IgD-negative memory B cell (primary cell): ENCODE measurements around the gene CDH3. TPM values are rescaled to one million over a fixed set of nuclear protein-coding genes. Genes with fewer than 3 reads are reported as not detected.
A peak's percentile ranks its signal among the peaks of the same experiment; 100 is the strongest.

ENCODE experiments used
- H3K27ac Mint-ChIP-seq, 3 donors: one replicate each; pipeline ENCODE4 v1.8.0; 2020 to 2022; ENCODE audit warnings: mild to moderate bottlenecking in 3 of 3, mixed read lengths in 3 of 3, moderate library complexity in 1 of 3
- H3K27me3 Mint-ChIP-seq: one replicate; pipeline ENCODE4 v1.8.0; 2021; ENCODE audit warnings: mixed read lengths
- H3K36me3 Mint-ChIP-seq: one replicate; pipeline ENCODE4 v1.8.0; 2020; ENCODE audit warnings: mild to moderate bottlenecking, mixed read lengths
- H3K4me1 Mint-ChIP-seq, 3 donors: one replicate each; pipeline ENCODE4 v1.8.0; 2020 to 2022; ENCODE audit warnings: mixed read lengths in 3 of 3, mild to moderate bottlenecking in 1 of 3
- H3K4me3 Mint-ChIP-seq, 4 donors: one replicate each; pipeline ENCODE4 v1.8.0; 2020 to 2022; ENCODE audit warnings: mild to moderate bottlenecking in 4 of 4, mixed read lengths in 4 of 4, moderate library complexity in 3 of 4
- H3K9me3 Mint-ChIP-seq, 3 donors: one replicate each; pipeline ENCODE4 v1.8.0; 2020 to 2021; ENCODE audit warnings: mixed read lengths in 3 of 3, mild to moderate bottlenecking in 1 of 3
- polyA plus RNA-seq: library from polyadenylated mRNA; unstranded; fragments of 300-500 nt; fragmentation: Illumina TruSeq; gene quantifications from one replicate; pipeline ENCODE4 v1.2.3, GENCODE V29; 2021

Gene CDH3
- polyA plus RNA-seq, 1 donor from 2014 or later, result not detected

DNA sequence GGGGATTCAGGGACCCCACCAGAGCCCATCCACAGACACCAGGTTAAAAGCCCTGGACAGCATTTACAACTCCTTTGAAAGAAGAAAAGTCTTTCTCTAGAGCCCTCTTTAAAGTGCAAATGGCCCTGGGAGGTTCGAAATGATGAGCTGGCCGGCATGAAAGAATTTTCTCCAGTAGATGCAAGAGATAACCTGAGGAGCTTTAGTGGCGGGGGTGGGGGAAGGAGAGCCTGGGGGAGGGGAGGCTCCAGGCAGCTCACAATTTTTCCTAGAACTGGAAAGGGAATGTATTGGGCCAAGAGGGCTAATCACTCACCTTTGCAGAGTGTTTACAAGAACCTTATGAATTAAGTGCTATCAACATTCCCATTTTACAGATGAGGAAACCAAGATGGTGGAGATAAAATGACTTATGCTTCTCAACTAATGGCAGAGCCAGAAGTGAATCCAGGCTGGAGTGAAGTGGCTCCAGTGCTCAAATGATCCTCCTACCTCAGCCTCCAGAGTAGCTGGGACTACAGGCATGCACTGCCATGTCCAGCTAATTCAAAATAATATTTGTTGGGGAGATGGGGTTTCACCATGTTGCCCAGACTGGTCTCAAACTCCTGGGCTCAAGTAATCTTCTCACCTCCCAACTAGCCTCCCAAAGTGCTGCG is 87.8 kb downstream of the CDH3 start:
- Mint-ChIP-seq H3K36me3 (peaks cover 2% of the 10 kb centered on the region), H3K4me3 (no peak overlapping the region), H3K9me3 (peaks cover 0 to 1% (median 0%) of the 10 kb centered on the region in 3 donors), H3K27me3 (peaks cover 49% of the 10 kb centered on the region), H3K4me1 (peaks cover 0 to 5% (median 0%) of the 10 kb centered on the region in 3 donors), H3K27ac (no peak overlapping the region)

DNA sequence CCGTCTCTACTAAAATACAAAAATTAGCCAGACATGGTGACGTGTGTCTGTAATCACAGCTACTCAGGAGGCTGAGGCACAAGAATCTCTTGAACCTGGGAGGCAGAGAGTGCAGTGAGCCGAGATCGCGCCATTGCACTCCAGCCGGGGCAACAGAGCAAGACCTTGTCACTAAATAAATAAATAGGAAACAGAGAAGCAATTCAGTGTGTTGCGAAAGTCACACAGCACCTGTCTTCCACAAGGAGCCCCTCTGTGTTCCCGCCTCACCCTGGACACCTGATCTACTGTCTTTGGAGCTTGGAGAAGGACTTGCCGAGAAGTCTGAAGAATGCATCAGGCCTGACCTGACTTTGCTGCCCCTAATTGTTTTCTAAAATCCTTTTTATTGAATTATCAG is 88.5 kb downstream of the CDH3 start:
- peaks cover 2% of the 10 kb centered on the region for H3K36me3 Mint-ChIP-seq
- peaks cover 49% of the 10 kb centered on the region for H3K27me3 Mint-ChIP-seq
- peak overlapping the region in 1 of 3 donors; percentile 55 for H3K27ac Mint-ChIP-seq
- peaks cover 0 to 1% (median 0%) of the 10 kb centered on the region in 3 donors for H3K9me3 Mint-ChIP-seq
- H3K4me3 Mint-ChIP-seq, result no peak overlapping the region
- H3K4me1 Mint-ChIP-seq, result peaks cover 0 to 6% (median 2%) of the 10 kb centered on the region in 3 donors

DNA sequence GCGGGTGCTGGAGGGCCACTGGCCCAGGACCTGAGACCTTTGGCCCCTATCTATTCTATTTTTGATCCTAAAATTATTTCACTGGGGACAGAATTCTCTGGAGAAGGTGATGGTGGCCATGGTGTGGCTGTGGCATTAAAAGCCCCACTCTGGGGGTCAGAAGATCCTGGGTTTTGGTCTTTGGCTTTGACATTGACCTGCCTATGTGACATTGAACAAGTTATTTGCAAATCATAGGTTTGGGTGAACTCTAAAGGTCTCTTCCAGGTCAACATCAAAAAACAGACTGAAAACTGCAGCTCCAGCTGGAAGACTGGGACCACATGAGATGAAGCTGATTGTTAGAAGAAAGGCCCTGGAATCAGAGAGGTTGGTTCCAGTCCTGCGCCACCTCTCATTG is 89.7 kb downstream of the CDH3 start:
- Mint-ChIP-seq H3K36me3 (no peaks in the 10 kb centered on the region), H3K27me3 (peaks cover 44% of the 10 kb centered on the region), H3K27ac (peak overlapping the region in 1 of 3 donors; percentile 59), H3K9me3 (peaks cover 0 to 1% (median 0%) of the 10 kb centered on the region in 3 donors), H3K4me3 (no peak overlapping the region), H3K4me1 (peaks cover 0 to 7% (median 4%) of the 10 kb centered on the region in 3 donors)

DNA sequence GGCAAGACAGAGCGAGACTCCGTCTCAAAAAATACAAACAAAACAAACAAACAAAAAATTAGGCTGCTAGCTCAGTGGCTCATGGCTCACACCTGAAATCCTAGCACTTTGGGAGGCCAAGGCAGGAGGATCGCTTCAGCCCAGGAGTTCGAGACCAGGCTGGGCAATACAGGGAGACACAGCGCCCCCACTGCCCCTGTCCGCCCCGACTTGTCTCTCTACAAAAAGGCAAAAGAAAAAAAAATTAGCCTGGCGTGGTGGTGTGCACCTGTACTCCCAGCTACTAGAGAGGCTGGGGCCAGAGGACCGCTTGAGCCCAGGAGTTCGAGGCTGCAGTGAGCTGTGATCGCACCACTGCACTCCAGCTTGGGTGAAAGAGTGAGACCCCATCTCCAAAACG is 91.5 kb downstream of the CDH3 start:
- peak overlapping the region in 2 of 4 donors; percentile 65 to 85 for H3K4me3 Mint-ChIP-seq
- peaks cover 39% of the 10 kb centered on the region for H3K27me3 Mint-ChIP-seq
- H3K4me1 Mint-ChIP-seq, result peaks cover 12 to 20% (median 19%) of the 10 kb centered on the region in 3 donors
- H3K27ac Mint-ChIP-seq, result no peak overlapping the region
- no peaks in the 10 kb centered on the region for H3K36me3 Mint-ChIP-seq
- peaks cover 0 to 1% (median 0%) of the 10 kb centered on the region in 3 donors for H3K9me3 Mint-ChIP-seq

DNA sequence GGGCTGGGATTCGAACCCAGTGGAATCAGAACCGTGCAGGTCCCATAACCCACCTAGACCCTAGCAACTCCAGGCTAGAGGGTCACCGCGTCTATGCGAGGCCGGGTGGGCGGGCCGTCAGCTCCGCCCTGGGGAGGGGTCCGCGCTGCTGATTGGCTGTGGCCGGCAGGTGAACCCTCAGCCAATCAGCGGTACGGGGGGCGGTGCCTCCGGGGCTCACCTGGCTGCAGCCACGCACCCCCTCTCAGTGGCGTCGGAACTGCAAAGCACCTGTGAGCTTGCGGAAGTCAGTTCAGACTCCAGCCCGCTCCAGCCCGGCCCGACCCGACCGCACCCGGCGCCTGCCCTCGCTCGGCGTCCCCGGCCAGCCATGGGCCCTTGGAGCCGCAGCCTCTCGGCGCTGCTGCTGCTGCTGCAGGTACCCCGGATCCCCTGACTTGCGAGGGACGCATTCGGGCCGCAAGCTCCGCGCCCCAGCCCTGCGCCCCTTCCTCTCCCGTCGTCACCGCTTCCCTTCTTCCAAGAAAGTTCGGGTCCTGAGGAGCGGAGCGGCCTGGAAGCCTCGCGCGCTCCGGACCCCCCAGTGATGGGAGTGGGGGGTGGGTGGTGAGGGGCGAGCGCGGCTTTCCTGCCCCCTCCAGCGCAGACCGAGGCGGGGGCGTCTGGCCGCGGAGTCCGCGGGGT is 92.1 kb downstream of the CDH3 start, which contains the start of gene CDH1:
CDH1 (plus strand) TSS at position 247 of the 684 bp plus-strand sequence; CDS start at position 371, 124 bp downstream.
- Mint-ChIP-seq H3K36me3 (no peaks in the 10 kb centered on the region), H3K4me3 (peak within 1 kb of the TSS in 3 of 4 donors; percentile 21 to 85 (median 65)), H3K27me3 (peaks cover 37% of the 10 kb centered on the region), H3K9me3 (peaks cover 0 to 1% (median 0%) of the 10 kb centered on the region in 3 donors), H3K27ac (no peak within 1 kb of the TSS), H3K4me1 (peaks cover 12 to 21% (median 20%) of the 10 kb centered on the region in 3 donors)

DNA sequence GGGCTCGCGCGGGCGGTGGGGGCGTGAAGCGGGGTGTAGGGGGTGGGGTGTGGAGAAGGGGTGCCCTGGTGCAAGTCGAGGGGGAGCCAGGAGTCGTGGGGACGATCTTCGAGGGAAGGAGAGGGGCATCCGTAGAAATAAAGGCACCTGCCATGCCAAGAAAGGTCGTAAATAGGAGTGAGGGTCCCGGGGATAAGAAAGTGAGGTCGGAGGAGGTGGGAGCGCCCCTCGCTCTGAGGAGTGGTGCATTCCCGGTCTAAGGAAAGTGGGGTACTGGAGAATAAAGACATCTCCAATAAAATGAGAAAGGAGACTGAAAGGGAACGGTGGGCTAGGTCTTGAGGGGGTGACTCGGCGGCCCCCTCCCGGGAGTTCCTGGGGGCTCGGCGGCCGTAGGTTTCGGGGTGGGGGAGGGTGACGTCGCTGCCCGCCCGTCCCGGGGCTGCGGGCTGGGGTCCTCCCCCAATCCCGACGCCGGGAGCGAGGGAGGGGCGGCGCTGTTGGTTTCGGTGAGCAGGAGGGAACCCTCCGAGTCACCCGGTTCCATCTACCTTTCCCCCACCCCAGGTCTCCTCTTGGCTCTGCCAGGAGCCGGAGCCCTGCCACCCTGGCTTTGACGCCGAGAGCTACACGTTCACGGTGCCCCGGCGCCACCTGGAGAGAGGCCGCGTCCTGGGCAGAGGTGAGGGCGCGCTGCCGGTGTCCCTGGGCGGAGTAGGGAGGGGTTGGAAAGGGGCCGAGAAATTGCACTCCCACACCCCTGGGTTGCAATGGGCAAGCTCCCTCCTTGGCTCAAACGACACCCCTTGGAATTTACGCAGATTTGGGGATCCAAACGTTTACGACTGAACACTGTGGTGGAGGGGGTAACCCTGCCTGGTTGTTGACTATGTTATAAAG is 92.9 kb downstream of the CDH3 start:
- H3K27ac Mint-ChIP-seq, result peak overlapping the region in 1 of 3 donors; percentile 45
- peak overlapping the region in 2 of 4 donors; percentile 21 to 35 for H3K4me3 Mint-ChIP-seq

DNA sequence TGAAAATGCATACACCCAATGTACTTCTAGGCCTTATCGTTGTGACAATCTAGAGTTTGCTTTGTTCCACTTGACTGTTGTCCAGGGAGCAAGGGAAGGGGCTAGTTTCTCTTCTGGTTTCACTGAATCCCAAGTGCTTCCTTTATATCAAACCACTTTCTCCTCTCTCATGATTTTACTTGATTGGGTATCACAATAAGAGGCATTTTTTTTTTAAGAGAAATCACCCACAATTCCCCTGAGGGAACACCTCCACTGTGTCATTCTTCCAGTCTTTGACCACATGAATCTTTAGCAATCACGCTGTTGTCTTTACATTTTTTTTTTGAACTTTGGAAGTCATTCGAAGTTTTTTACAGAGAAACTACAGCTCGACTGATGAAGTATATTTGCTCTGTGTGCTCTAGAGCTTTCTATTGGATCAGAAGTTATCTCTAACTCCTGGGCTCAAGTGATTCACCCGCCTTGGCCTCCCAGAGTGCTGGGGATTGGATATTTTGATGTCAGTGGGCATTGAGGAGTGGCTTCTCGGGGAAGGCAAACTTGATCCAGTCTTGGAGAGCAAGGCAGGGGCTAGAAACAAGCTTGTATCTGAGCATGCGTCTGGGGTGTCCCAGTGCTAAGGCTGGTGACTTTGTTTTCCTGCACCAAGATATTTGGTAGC is 95.0 kb downstream of the CDH3 start:
- Mint-ChIP-seq H3K27me3 (peaks cover 18% of the 10 kb centered on the region), H3K4me3 (peak overlapping the region in 2 of 4 donors; percentile 79 to 82), H3K4me1 (peaks cover 12 to 21% (median 20%) of the 10 kb centered on the region in 3 donors), H3K36me3 (no peaks in the 10 kb centered on the region), H3K9me3 (peaks cover 0 to 1% (median 0%) of the 10 kb centered on the region in 3 donors), H3K27ac (peak overlapping the region in 1 of 3 donors; percentile 69)

More for the DNA sequence above, 92.9 kb downstream of the CDH3 start:
- Mint-ChIP-seq H3K4me1 (peaks cover 12 to 21% (median 20%) of the 10 kb centered on the region in 3 donors), H3K9me3 (peaks cover 0 to 1% (median 0%) of the 10 kb centered on the region in 3 donors), H3K36me3 (no peaks in the 10 kb centered on the region), H3K27me3 (peaks cover 29% of the 10 kb centered on the region)

DNA sequence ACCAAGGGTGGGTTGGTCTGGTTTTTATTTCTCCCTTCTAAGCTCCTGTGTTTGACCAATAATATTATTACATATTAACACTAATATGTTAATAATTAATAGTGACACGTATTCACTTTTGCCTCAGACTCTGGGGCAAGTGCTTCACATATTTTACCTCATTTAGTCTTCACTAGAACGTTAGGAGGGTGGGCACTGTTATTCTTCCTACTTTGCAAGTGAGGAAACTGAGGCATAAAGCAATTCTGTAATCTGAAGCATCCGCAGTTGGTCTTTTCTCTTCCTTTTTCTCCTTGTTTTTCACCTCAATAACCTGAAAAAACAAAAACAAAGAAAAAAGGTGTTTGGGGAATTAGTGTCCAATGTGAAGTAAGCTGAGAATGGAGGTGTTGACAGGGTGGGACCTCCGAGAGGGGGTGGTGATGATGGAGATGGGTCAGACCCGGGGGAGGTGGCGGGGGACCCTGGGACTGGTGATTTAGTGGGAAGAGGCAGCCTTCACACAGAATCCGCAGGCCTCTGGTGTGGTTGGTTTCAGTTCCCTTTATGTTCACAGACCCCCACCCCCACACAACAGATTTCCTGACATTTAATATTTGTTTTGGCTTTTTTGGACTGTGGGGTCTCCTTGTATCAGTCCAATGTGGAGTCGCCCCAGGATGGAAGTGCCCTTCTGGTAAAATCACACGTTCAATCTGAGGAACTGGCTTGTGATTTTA is 95.7 kb downstream of the CDH3 start:
- Mint-ChIP-seq H3K36me3 (no peaks in the 10 kb centered on the region), H3K27me3 (peaks cover 14% of the 10 kb centered on the region), H3K9me3 (peaks cover 0 to 1% (median 0%) of the 10 kb centered on the region in 3 donors), H3K4me3 (peak overlapping the region in 2 of 4 donors; percentile 79 to 82), H3K27ac (peak overlapping the region in 1 of 3 donors; percentile 69), H3K4me1 (peaks cover 12 to 21% (median 20%) of the 10 kb centered on the region in 3 donors)

DNA sequence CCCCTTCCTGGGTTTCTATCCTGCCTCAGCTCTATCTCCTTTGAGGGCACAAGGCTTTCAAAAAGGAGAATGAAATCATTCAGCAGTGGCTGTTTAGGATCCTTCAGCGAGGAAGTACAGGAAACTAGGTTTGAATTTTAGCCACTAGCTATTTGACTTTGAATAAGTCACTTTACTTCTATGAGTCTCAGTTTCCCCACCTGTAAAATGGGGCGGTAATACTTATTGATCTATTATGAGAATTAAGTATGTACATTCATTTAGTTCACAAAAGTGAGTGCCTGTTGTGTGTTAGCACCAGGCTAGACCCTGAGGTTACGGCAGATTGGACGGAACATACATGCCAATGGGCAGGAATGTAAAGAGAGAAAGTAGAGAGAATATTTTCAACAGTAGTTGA is 98.6 kb downstream of the CDH3 start:
- Mint-ChIP-seq H3K9me3 (no peaks in the 10 kb centered on the region), H3K4me1 (peaks cover 12 to 18% (median 13%) of the 10 kb centered on the region in 3 donors), H3K27ac (no peak overlapping the region), H3K4me3 (no peak overlapping the region), H3K36me3 (no peaks in the 10 kb centered on the region), H3K27me3 (peaks cover 4% of the 10 kb centered on the region)

DNA sequence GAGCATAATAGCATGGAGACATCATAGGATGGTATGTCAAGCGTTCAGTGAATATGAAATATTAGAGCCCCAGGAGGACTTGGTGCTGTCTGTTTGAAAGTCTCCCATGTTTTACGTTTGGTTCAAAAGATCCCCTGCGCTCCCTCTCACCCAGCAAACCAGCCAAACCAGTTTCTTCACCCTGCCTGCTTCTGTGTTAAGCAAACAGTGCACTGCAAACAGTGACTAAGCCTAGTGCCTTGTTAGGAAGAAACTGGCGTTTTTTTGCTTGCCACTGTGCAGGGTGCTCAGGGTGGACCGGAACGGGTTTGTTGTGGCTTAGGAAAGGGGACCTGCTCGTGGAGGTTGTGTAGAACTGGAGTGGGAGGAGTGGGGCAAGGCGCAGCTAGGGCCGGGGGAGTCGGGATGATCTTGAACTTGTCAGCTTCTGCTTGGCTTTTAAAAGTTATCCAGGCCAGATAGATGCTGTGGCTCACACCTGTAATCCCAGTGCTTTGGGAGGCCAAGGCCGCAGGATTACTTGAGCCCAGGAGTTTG is 99.7 kb downstream of the CDH3 start:
- Mint-ChIP-seq H3K27me3 (peaks cover 4% of the 10 kb centered on the region), H3K27ac (no peak overlapping the region), H3K4me3 (no peak overlapping the region), H3K4me1 (peaks cover 12 to 16% (median 13%) of the 10 kb centered on the region in 3 donors), H3K9me3 (no peaks in the 10 kb centered on the region), H3K36me3 (no peaks in the 10 kb centered on the region)

DNA sequence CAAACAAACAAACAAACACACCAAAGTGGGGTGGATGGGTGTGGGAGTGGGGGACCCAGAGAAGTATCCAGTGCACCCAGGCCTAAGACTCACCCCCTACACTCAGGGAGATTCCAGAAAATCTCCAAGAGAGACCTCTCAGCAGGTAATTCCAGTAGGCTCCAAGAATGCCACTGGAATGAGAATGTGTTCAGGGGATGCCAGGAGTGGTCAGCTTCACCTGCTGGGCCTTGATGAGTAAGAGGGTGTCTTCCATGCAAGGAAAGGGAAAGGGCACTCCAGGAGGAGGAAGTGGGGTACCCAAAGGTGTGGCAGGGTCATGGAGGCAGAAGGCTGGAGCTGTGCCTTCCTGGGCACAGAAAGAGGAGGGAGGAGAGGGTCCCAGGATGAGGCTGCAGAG is 101.8 kb downstream of the CDH3 start:
- H3K9me3 Mint-ChIP-seq, result no peaks in the 10 kb centered on the region
- no peaks in the 10 kb centered on the region for H3K36me3 Mint-ChIP-seq
- H3K4me1 Mint-ChIP-seq, result no peaks in the 10 kb centered on the region
- no peak overlapping the region for H3K4me3 Mint-ChIP-seq
- H3K27me3 Mint-ChIP-seq, result peaks cover 4% of the 10 kb centered on the region
- no peak overlapping the region for H3K27ac Mint-ChIP-seq

DNA sequence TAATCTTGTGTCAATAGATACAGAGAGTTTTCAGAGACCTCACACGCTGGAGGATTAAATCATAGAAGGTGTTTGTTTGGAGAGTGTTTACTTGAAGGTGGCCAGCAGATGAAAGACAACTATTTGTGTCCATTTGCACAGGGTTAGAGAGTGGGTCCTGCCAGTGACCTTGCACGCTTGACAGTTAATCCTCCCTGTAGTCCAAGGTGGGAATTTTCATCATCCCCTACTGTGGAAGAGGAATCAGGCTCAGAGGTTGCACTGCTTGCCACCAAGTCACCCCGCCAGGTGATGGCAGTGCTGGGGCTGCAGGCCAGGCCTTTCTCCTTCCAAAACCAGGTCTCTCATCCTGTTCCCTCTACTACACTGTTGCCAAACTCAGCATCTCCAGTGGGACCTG is 104.3 kb downstream of the CDH3 start:
- Mint-ChIP-seq H3K4me1 (peaks cover 0 to 2% (median 1%) of the 10 kb centered on the region in 3 donors), H3K9me3 (no peaks in the 10 kb centered on the region), H3K36me3 (no peaks in the 10 kb centered on the region), H3K27me3 (peaks cover 4% of the 10 kb centered on the region), H3K4me3 (no peak overlapping the region), H3K27ac (no peak overlapping the region)
